ENCODE measurements around the gene NCMAP. TPM values are rescaled to one million over a fixed set of nuclear protein-coding genes. Genes with fewer than 3 reads are reported as not detected.

Gene NCMAP
- total and polyA plus RNA-seq, 2 of the 8 experiments (the other 6 are each of a cell fraction or from before 2014, with no cell fraction given) = 0.21 to 0.39 TPM

DNA sequence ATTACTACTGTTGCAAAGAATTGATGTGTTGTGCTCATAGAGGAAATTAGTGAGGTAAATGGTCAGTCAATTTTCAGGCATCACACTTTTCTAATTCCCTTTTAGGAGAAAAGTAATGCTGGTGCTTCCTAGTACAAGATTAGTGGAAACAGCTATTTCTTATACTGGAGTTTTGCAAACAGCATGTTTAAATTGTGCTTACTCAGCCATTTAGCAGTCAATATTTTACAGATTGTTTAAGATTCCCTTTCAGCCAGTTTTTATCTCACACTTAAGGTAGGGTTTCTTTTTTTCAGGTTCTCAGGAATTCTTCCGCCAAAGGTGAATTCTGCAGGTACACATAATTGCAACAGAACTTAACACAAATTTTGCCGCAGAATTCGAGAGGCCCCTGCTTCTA is 98.1 kb downstream of the NCMAP start:
- no peak for TF ChIP-seq ATF2 (IDR thresholded peaks at IDR 0.05; ENCODE audit: low read length)
- TF ChIP-seq CBX8 (IDR thresholded peaks at IDR 0.05; ENCODE audit: borderline replicate concordance, low read depth, low read length) = no peak
- TF ChIP-seq MAFK (IDR thresholded peaks at IDR 0.05; ENCODE audit: low read depth, low read length) = peak; percentile 47; the same call in 1 of the 2 replicates
- Histone ChIP-seq H2AFZ (ENCODE audit: low read length) (no peak overlapping the region), H3K18ac (ENCODE audit: extremely low read depth, low read length) (no peak overlapping the region), H3K56ac (replicated peaks; ENCODE audit: insufficient read length, low read depth, low read length) (no peak overlapping the region), H2BK15ac (ENCODE audit: low read length) (no peak overlapping the region), H3K36me3 (ENCODE audit: control insufficient read depth in 2 of 4, insufficient read depth in 4 of 4, low read length in 3 of 4) (peaks cover 73 to 100% (median 93%) of the 10 kb centered on the region in 4 experiments), H2BK5ac (ENCODE audit: low read depth, low read length) (no peak overlapping the region), H2BK20ac (ENCODE audit: low read length) (no peak overlapping the region), H3K4me2 (ENCODE audit: insufficient read depth in 1 of 2, low read depth in 2 of 2, low read length in 2 of 2) (no peak overlapping the region), H3K4me3 (ENCODE audit: extremely low read depth in 1 of 4, insufficient read depth in 2 of 4, low read depth in 3 of 4, low read length in 4 of 4) (no peak overlapping the region), H3K4me1 (replicated peaks in 1 of 4; ENCODE audit: control insufficient read depth in 3 of 4, insufficient read depth in 4 of 4, low read length in 3 of 4) (no peaks in the 10 kb centered on the region), H4K5ac (ENCODE audit: insufficient read length, low read depth, low read length) (no peak overlapping the region), H3K79me1 (ENCODE audit: low read depth, low read length) (no peaks in the 10 kb centered on the region; the same call in 1 of the 2 replicates), H3K4ac (replicated peaks; ENCODE audit: insufficient read length, low read depth, low read length) (no peak overlapping the region), H3K79me2 (ENCODE audit: control insufficient read depth in 1 of 2, insufficient read depth in 2 of 2, low read length in 2 of 2) (peaks cover 0 to 49% of the 10 kb centered on the region in 2 experiments; a peak in 2 of 4 replicates), H3K14ac (ENCODE audit: insufficient read length) (no peak overlapping the region), H2BK120ac (replicated peaks; ENCODE audit: low read depth, low read length) (no peak overlapping the region), H4K91ac (replicated peaks; ENCODE audit: insufficient read length, low read length) (no peak overlapping the region), H2BK12ac (ENCODE audit: low read depth, low read length) (no peak overlapping the region), H3K9me3 (ENCODE audit: insufficient read depth in 2 of 2, low read depth in 1 of 2, low read length in 1 of 2) (no peaks in the 10 kb centered on the region), H4K8ac (ENCODE audit: extremely low read depth, insufficient read depth, low read length) (no peak overlapping the region; the same call in 1 of the 2 replicates), H2AK5ac (ENCODE audit: low read depth, low read length) (no peak overlapping the region), H3K27ac (ENCODE audit: low read depth, low read length) (no peak overlapping the region), H3K27me3 (replicated peaks in 1 of 4; ENCODE audit: control insufficient read depth in 3 of 4, extremely low read depth in 1 of 4, insufficient read depth in 3 of 4, low read length in 3 of 4) (no peaks in the 10 kb centered on the region), H3K23me2 (ENCODE audit: low read depth, low read length) (no peaks in the 10 kb centered on the region), H4K20me1 (replicated peaks in 1 of 2; ENCODE audit: control insufficient read depth in 1 of 2, insufficient read depth in 2 of 2, low read length in 2 of 2) (peaks cover 5 to 6% of the 10 kb centered on the region in 2 experiments), H3K23ac (ENCODE audit: insufficient read length) (no peak overlapping the region), H3K9ac (replicated peaks in 1 of 4; ENCODE audit: extremely low read depth in 1 of 4, low read depth in 3 of 4, low read length in 3 of 4) (no peak overlapping the region)
- 98% methylated on average over 3 of the region's 3 CpGs; no CpG with 5 or more reads in 1 of the 2 experiments for WGBS, 2 experiments (ENCODE audit: extremely low coverage in 1 of 2, insufficient coverage in 1 of 2, insufficient read length in 1 of 2, insufficient replicate concordance in 2 of 2, low coverage in 1 of 2, low lambda C conversion rate in 2 of 2, missing lambda C conversion rate in 1 of 2)
- ChIA-PET POLR2A (ENCODE audit: partially characterized antibody) (interaction anchor here (0.7 to 14.2 kb wide), 5 partner anchors 8 to 24 kb away, joined by 3 to 199 read pairs (median 22); partner anchors contain the start of gene SRRM1), CTCF (ENCODE audit: partially characterized antibody) (interaction anchor here (3.4 kb wide), 1 partner anchor 181 kb away, joined by 10 read pairs; no protein-coding TSS in a partner anchor)
- DNase-seq (ENCODE audit: low read depth in 1 of 2, low spot score in 2 of 2) (no peak), FAIRE-seq (no peak)

Measured in H1 (cell line).